GM10266 (cell line): Measurements from ENCODE around the gene TLE1.

ENCODE experiments used
- DNase-seq: peaks from one replicate; pipeline ENCODE4 v3.0.0; 2012; ENCODE audit errors: extremely low spot score
- CTCF ChIP-seq: IDR thresholded peaks from 2 replicates; pipeline ENCODE4 v1.5.1; 2012; ENCODE audit warnings: mild to moderate bottlenecking, low read depth; ENCODE audit not compliant: control insufficient read depth, insufficient read depth; ENCODE audit errors: missing control alignments

Gene TLE1

GRCh38 chr9:81621118-81621517, 68.2 kb downstream of the TLE1 start:
- DNase-seq = no peak
- no peak for TF ChIP-seq CTCF

- TF ChIP-seq CTCF = no peak
- DNase-seq = no peak
These were observed 69.4 kb downstream of the TLE1 start for GRCh38 chr9:81620002-81620390.

- no peak for TF ChIP-seq CTCF
- no peak for DNase-seq
These were observed 69.9 kb downstream of the TLE1 start for GRCh38 chr9:81619353-81620001.

- DNase-seq = no peak
- no peak for TF ChIP-seq CTCF
These were observed 70.4 kb downstream of the TLE1 start for GRCh38 chr9:81618923-81619322.

GRCh38 chr9:81616141-81616540, 73.2 kb downstream of the TLE1 start:
- TF ChIP-seq CTCF = no peak
- no peak for DNase-seq

- no peak for TF ChIP-seq CTCF
- no peak for DNase-seq
These were observed 75.0 kb downstream of the TLE1 start for GRCh38 chr9:81614335-81614734.

GRCh38 chr9:81613002-81613812, 76.1 kb downstream of the TLE1 start:
- TF ChIP-seq CTCF = no peak
- DNase-seq = no peak
